ENCODE data around the gene NOL4L.

The NOL4L gene

GRCh38 chr20:32490942-32491763 lies 94.0 kb downstream of the NOL4L start:
- H3K4me3 ChIP-seq (ENCODE audit: low read length): no peak overlapping the region
- H2BK15ac ChIP-seq (replicated peaks; ENCODE audit: low read depth): no peak overlapping the region
- H3K79me2 ChIP-seq (ENCODE audit: control insufficient read depth, insufficient read depth, low read length): no peaks in the 10 kb centered on the region
- H3K27ac ChIP-seq (ENCODE audit: low read depth, low read length): no peak overlapping the region
- H2BK120ac ChIP-seq (ENCODE audit: low read depth, low read length): no peak overlapping the region
- H4K8ac ChIP-seq (ENCODE audit: low read depth, low read length): no peak overlapping the region
- H3K36me3 ChIP-seq (ENCODE audit: control insufficient read depth, insufficient read depth, low read length): no peaks in the 10 kb centered on the region
- H3K4me2 ChIP-seq (ENCODE audit: low read length): no peak overlapping the region
- H3K4me1 ChIP-seq (ENCODE audit: control insufficient read depth, low read depth, low read length): no peaks in the 10 kb centered on the region
- H3K9ac ChIP-seq (ENCODE audit: low read length): no peak overlapping the region
- no peak overlapping the region for H2BK5ac ChIP-seq (ENCODE audit: low read length)
- H4K5ac ChIP-seq (ENCODE audit: low read length): no peak overlapping the region
- no peak overlapping the region for H3K18ac ChIP-seq (ENCODE audit: low read length)
- DNase-seq: no peak
- H3K56ac ChIP-seq (ENCODE audit: low read length): no peak overlapping the region
- no peak overlapping the region for H3K4ac ChIP-seq (ENCODE audit: low read depth, low read length)
- WGBS (ENCODE audit: extremely low coverage, insufficient coverage, low lambda C conversion rate): no CpG with 5 or more reads among the region's 14 CpGs
- no peak overlapping the region for H3K23ac ChIP-seq (ENCODE audit: low read length)
- no peaks in the 10 kb centered on the region for H3K79me1 ChIP-seq (ENCODE audit: low read length)
- H3K27me3 ChIP-seq (ENCODE audit: insufficient read depth, low read length, poor library complexity): peaks cover 2% of the 10 kb centered on the region
- no peak overlapping the region for H2AK5ac ChIP-seq (ENCODE audit: low read length)

- Histone ChIP-seq H3K4ac (ENCODE audit: low read depth, low read length) (no peak overlapping the region), H2BK120ac (ENCODE audit: low read depth, low read length) (no peak overlapping the region), H3K56ac (ENCODE audit: low read length) (no peak overlapping the region), H3K23ac (ENCODE audit: low read length) (no peak overlapping the region), H3K9ac (ENCODE audit: low read length) (no peak overlapping the region), H3K27ac (ENCODE audit: low read depth, low read length) (no peak overlapping the region), H3K36me3 (ENCODE audit: control insufficient read depth, insufficient read depth, low read length) (no peaks in the 10 kb centered on the region), H3K4me1 (ENCODE audit: control insufficient read depth, low read depth, low read length) (no peaks in the 10 kb centered on the region), H2BK15ac (replicated peaks; ENCODE audit: low read depth) (no peak overlapping the region), H4K5ac (ENCODE audit: low read length) (no peak overlapping the region), H2AK5ac (ENCODE audit: low read length) (no peak overlapping the region), H3K4me3 (ENCODE audit: low read length) (no peak overlapping the region), H3K18ac (ENCODE audit: low read length) (no peak overlapping the region), H2BK5ac (ENCODE audit: low read length) (no peak overlapping the region), H4K8ac (ENCODE audit: low read depth, low read length) (no peak overlapping the region), H3K79me1 (ENCODE audit: low read length) (no peaks in the 10 kb centered on the region), H3K4me2 (ENCODE audit: low read length) (no peak overlapping the region), H3K79me2 (ENCODE audit: control insufficient read depth, insufficient read depth, low read length) (no peaks in the 10 kb centered on the region), H3K27me3 (ENCODE audit: insufficient read depth, low read length, poor library complexity) (peaks cover 2% of the 10 kb centered on the region)
- WGBS (ENCODE audit: extremely low coverage, insufficient coverage, low lambda C conversion rate): no CpG with 5 or more reads among the region's 7 CpGs
- no peak for DNase-seq
Observed at GRCh38 chr20:32488066-32488838, 96.9 kb downstream of the NOL4L start.

GRCh38 chr20:32487381-32487780 lies 97.8 kb downstream of the NOL4L start:
- Histone ChIP-seq H3K4ac (ENCODE audit: low read depth, low read length) (no peak overlapping the region), H3K36me3 (ENCODE audit: control insufficient read depth, insufficient read depth, low read length) (no peaks in the 10 kb centered on the region), H3K27ac (ENCODE audit: low read depth, low read length) (no peak overlapping the region), H2BK5ac (ENCODE audit: low read length) (no peak overlapping the region), H4K8ac (ENCODE audit: low read depth, low read length) (no peak overlapping the region), H2BK15ac (replicated peaks; ENCODE audit: low read depth) (no peak overlapping the region), H3K79me2 (ENCODE audit: control insufficient read depth, insufficient read depth, low read length) (no peaks in the 10 kb centered on the region), H3K4me1 (ENCODE audit: control insufficient read depth, low read depth, low read length) (no peaks in the 10 kb centered on the region), H3K56ac (ENCODE audit: low read length) (no peak overlapping the region), H3K4me3 (ENCODE audit: low read length) (no peak overlapping the region), H3K4me2 (ENCODE audit: low read length) (no peak overlapping the region), H3K18ac (ENCODE audit: low read length) (no peak overlapping the region), H3K9ac (ENCODE audit: low read length) (no peak overlapping the region), H3K27me3 (ENCODE audit: insufficient read depth, low read length, poor library complexity) (peaks cover 2% of the 10 kb centered on the region), H3K79me1 (ENCODE audit: low read length) (no peaks in the 10 kb centered on the region), H2AK5ac (ENCODE audit: low read length) (no peak overlapping the region), H3K23ac (ENCODE audit: low read length) (no peak overlapping the region), H2BK120ac (ENCODE audit: low read depth, low read length) (no peak overlapping the region), H4K5ac (ENCODE audit: low read length) (no peak overlapping the region)
- WGBS (ENCODE audit: extremely low coverage, insufficient coverage, low lambda C conversion rate): no CpG with 5 or more reads among the region's 3 CpGs
- no peak for DNase-seq

- Histone ChIP-seq H2BK5ac (ENCODE audit: low read length) (no peak overlapping the region), H3K9ac (ENCODE audit: low read length) (no peak overlapping the region), H4K8ac (ENCODE audit: low read depth, low read length) (no peak overlapping the region), H3K23ac (ENCODE audit: low read length) (peak overlapping the region; percentile 66), H3K56ac (ENCODE audit: low read length) (no peak overlapping the region), H3K79me1 (ENCODE audit: low read length) (peaks cover 1% of the 10 kb centered on the region), H3K4me3 (ENCODE audit: low read length) (no peak overlapping the region), H2BK120ac (ENCODE audit: low read depth, low read length) (no peak overlapping the region), H3K27ac (ENCODE audit: low read depth, low read length) (no peak overlapping the region), H3K18ac (ENCODE audit: low read length) (no peak overlapping the region), H3K27me3 (ENCODE audit: insufficient read depth, low read length, poor library complexity) (peaks cover 2% of the 10 kb centered on the region), H3K4me2 (ENCODE audit: low read length) (no peak overlapping the region), H3K79me2 (ENCODE audit: control insufficient read depth, insufficient read depth, low read length) (peaks cover 1% of the 10 kb centered on the region), H3K36me3 (ENCODE audit: control insufficient read depth, insufficient read depth, low read length) (no peaks in the 10 kb centered on the region), H3K4ac (ENCODE audit: low read depth, low read length) (no peak overlapping the region), H3K4me1 (ENCODE audit: control insufficient read depth, low read depth, low read length) (no peaks in the 10 kb centered on the region), H4K5ac (ENCODE audit: low read length) (no peak overlapping the region), H2BK15ac (replicated peaks; ENCODE audit: low read depth) (no peak overlapping the region), H2AK5ac (ENCODE audit: low read length) (no peak overlapping the region)
- WGBS (ENCODE audit: extremely low coverage, insufficient coverage, low lambda C conversion rate): no CpG with 5 or more reads among the region's 5 CpGs
- DNase-seq: no peak
Observed at GRCh38 chr20:32485770-32486478, 99.2 kb downstream of the NOL4L start.

GRCh38 chr20:32484958-32485769 lies 100.0 kb downstream of the NOL4L start:
- Histone ChIP-seq H2BK15ac (replicated peaks; ENCODE audit: low read depth) (no peak overlapping the region), H4K5ac (ENCODE audit: low read length) (no peak overlapping the region), H2BK120ac (ENCODE audit: low read depth, low read length) (no peak overlapping the region), H2AK5ac (ENCODE audit: low read length) (no peak overlapping the region), H3K18ac (ENCODE audit: low read length) (peak overlapping the region; percentile 99), H4K8ac (ENCODE audit: low read depth, low read length) (no peak overlapping the region), H3K79me2 (ENCODE audit: control insufficient read depth, insufficient read depth, low read length) (peaks cover 8% of the 10 kb centered on the region), H3K27me3 (ENCODE audit: insufficient read depth, low read length, poor library complexity) (peaks cover 2% of the 10 kb centered on the region), H3K36me3 (ENCODE audit: control insufficient read depth, insufficient read depth, low read length) (no peaks in the 10 kb centered on the region), H3K9ac (ENCODE audit: low read length) (peak overlapping the region; percentile 85), H3K4me2 (ENCODE audit: low read length) (peak overlapping the region; percentile 98), H3K79me1 (ENCODE audit: low read length) (peaks cover 5% of the 10 kb centered on the region), H3K56ac (ENCODE audit: low read length) (peak overlapping the region; percentile 92), H3K4me1 (ENCODE audit: control insufficient read depth, low read depth, low read length) (no peaks in the 10 kb centered on the region), H3K4ac (ENCODE audit: low read depth, low read length) (no peak overlapping the region), H3K27ac (ENCODE audit: low read depth, low read length) (peak overlapping the region; percentile 79), H2BK5ac (ENCODE audit: low read length) (no peak overlapping the region), H3K23ac (ENCODE audit: low read length) (no peak overlapping the region), H3K4me3 (ENCODE audit: low read length) (peak overlapping the region; percentile 49)
- WGBS (ENCODE audit: extremely low coverage, insufficient coverage, low lambda C conversion rate): no CpG with 5 or more reads among the region's 20 CpGs
- DNase-seq: peak; percentile 75

Measured in mesendoderm (in vitro differentiated cells).